ENCODE data around the gene SORCS2. TPM values are rescaled to one million over a fixed set of nuclear protein-coding genes. Genes with fewer than 3 reads are reported as not detected.
A peak's percentile ranks its signal among the peaks of the same experiment; 100 is the strongest.

SORCS2 gene
- polyA plus RNA-seq, 1 of the 3 experiments (the other 2 are of a cell fraction) = 1.6 TPM

DNA sequence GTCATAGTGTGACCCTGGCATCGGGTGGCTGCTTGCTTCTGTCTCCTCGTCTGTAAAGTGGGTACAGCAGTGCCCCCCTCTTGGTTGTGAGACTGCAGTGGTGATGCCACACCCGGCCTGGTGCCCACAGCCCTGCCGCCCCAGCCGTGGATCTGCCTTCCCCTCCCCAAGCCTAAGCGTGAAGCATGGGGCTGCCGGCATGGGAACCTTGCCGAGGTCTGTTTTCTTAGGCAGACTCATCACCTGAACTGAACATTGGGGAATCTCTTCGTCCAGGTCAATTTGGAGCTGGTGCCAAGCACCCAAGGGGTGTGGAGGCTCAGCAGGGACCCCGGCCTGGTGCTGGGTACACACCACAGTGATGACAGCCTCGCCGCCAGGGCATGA lies 134.0 kb downstream of the SORCS2 start (continued):
- TF ChIP-seq GABPA (IDR thresholded peaks at IDR 0.05; ENCODE audit: low read depth) (no peak), YY1 (IDR thresholded peaks at IDR 0.05; ENCODE audit: low read depth) (no peak), RXRA (IDR thresholded peaks at IDR 0.05; ENCODE audit: borderline replicate concordance, low read depth) (no peak), TCF12 (IDR thresholded peaks at IDR 0.05) (no peak), NRF1 (IDR thresholded peaks at IDR 0.05; ENCODE audit: low read depth, low read length) (no peak), CHD2 (IDR thresholded peaks at IDR 0.05; ENCODE audit: low read length, partially characterized antibody) (no peak), POLR2AphosphoS5 (IDR thresholded peaks at IDR 0.05; ENCODE audit: low read depth, low read length) (no peak)
- TF ChIP-seq, protein P1, sequence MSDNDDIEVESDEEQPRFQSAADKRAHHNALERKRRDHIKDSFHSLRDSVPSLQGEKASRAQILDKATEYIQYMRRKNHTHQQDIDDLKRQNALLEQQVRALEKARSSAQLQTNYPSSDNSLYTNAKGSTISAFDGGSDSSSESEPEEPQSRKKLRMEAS (IDR thresholded peaks at IDR 0.05; ENCODE audit: low read depth) = no peak
- TF ChIP-seq, protein P2, sequence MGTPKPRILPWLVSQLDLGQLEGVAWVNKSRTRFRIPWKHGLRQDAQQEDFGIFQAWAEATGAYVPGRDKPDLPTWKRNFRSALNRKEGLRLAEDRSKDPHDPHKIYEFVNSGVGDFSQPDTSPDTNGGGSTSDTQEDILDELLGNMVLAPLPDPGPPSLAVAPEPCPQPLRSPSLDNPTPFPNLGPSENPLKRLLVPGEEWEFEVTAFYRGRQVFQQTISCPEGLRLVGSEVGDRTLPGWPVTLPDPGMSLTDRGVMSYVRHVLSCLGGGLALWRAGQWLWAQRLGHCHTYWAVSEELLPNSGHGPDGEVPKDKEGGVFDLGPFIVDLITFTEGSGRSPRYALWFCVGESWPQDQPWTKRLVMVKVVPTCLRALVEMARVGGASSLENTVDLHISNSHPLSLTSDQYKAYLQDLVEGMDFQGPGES (IDR thresholded peaks at IDR 0.05; ENCODE audit: low read depth, low read length) = no peak
- TF ChIP-seq, protein P3, sequence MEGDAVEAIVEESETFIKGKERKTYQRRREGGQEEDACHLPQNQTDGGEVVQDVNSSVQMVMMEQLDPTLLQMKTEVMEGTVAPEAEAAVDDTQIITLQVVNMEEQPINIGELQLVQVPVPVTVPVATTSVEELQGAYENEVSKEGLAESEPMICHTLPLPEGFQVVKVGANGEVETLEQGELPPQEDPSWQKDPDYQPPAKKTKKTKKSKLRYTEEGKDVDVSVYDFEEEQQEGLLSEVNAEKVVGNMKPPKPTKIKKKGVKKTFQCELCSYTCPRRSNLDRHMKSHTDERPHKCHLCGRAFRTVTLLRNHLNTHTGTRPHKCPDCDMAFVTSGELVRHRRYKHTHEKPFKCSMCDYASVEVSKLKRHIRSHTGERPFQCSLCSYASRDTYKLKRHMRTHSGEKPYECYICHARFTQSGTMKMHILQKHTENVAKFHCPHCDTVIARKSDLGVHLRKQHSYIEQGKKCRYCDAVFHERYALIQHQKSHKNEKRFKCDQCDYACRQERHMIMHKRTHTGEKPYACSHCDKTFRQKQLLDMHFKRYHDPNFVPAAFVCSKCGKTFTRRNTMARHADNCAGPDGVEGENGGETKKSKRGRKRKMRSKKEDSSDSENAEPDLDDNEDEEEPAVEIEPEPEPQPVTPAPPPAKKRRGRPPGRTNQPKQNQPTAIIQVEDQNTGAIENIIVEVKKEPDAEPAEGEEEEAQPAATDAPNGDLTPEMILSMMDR (IDR thresholded peaks at IDR 0.05) = no peak

DNA sequence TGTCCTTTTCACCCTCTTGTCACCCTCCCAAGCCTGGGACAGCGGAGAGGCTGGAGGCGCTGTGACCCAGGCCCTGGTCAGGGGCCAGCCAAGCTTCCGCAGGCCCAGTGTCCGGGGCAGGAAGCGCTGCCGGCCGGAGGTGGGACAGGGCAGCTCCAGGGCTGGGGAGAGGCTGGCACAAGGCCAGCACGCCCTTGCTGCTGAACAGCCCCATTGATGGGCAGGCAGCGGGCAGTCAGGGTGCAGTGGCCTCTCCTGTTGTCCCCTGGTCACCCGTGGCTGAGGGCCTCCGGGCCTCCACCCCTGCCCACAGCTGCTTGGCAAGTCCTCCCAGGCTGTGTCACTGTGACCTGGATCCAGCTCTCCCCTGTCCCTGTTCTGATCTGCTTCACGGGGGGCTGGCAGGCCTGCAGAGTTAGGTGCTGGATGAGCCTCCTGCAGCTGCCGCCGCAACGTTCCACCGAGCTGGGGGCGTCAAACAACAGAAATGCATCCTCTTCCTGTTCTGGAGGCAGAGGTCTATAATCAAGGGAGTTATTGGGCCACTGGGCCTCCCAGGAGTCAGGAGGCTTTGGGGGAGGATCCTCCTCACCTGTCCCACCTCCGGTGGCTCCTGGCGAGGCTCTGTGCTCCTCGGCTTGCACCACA lies 134.5 kb downstream of the SORCS2 start:
- no peak overlapping the region for H2AFZ ChIP-seq (ENCODE audit: low read depth)
- 94% methylated on average over 3 of the region's 20 CpGs for WGBS (ENCODE audit: low lambda C conversion rate)
- ChIA-PET POLR2A (no interaction called here), CTCF (interaction anchor here (0.6 to 1.5 kb wide), 3 partner anchors 41 to 129 kb away, joined by 3 to 4 read pairs (median 4); no protein-coding TSS in a partner anchor)
- no peaks in the 10 kb centered on the region for H3K79me2 ChIP-seq (ENCODE audit: insufficient read depth)
- no peaks in the 10 kb centered on the region for H3K9me2 ChIP-seq
- H3K9me3 ChIP-seq = no peaks in the 10 kb centered on the region
- H3K27ac ChIP-seq (ENCODE audit: low read depth in 2 of 2, low read length in 1 of 2) = no peak overlapping the region
- H3K27me3 ChIP-seq (ENCODE audit: insufficient read depth) = no peaks in the 10 kb centered on the region
- no peaks in the 10 kb centered on the region for H4K20me1 ChIP-seq (ENCODE audit: insufficient read depth)
- H3K4me2 ChIP-seq = no peak overlapping the region
- no peaks in the 10 kb centered on the region for H3F3A ChIP-seq (replicated peaks; ENCODE audit: insufficient read depth)
- H3K9ac ChIP-seq = no peak overlapping the region
- H3K4me3 ChIP-seq (ENCODE audit: low read depth in 2 of 2, low read length in 1 of 2) = no peak overlapping the region
- DNase-seq = peak; percentile 57
- H3K4me1 ChIP-seq (ENCODE audit: control insufficient read depth in 1 of 2, insufficient read depth in 2 of 2, low read depth in 1 of 2, low read length in 1 of 2) = peaks cover 0 to 10% of the 10 kb centered on the region in 2 experiments; a peak in 3 of 4 replicates
- no peaks in the 10 kb centered on the region for H3K36me3 ChIP-seq (replicated peaks in 1 of 2; ENCODE audit: control insufficient read depth in 1 of 2, insufficient read depth in 2 of 2, low read length in 1 of 2)
- TF ChIP-seq, protein P2 (IDR thresholded peaks at IDR 0.05; ENCODE audit: low read depth, low read length) = no peak
- no peak for TF ChIP-seq RCOR1 (IDR thresholded peaks at IDR 0.05; ENCODE audit: low read length)

Data from SK-N-SH (cell line).